Stimulated activated CD8-positive, alpha-beta memory T cell treated with anti-CD3 and anti-CD28 coated beads, Interleukin-7, amount 100 ng/mL, for 4 hours (primary cell): ENCODE measurements around the gene ORAI1.
"Not testable (repeated sequence)": the region's sequence is repeated elsewhere in the genome, so short reads cannot be mapped to it uniquely, and the experiment has no call there.

ENCODE experiments used
- DNase-seq, 2 donors: peaks; one replicate each; pipeline ENCODE4 v3.0.0-alpha.2; 2020; ENCODE audit warnings: low read depth in 2 of 2

The ORAI1 gene

DNA sequence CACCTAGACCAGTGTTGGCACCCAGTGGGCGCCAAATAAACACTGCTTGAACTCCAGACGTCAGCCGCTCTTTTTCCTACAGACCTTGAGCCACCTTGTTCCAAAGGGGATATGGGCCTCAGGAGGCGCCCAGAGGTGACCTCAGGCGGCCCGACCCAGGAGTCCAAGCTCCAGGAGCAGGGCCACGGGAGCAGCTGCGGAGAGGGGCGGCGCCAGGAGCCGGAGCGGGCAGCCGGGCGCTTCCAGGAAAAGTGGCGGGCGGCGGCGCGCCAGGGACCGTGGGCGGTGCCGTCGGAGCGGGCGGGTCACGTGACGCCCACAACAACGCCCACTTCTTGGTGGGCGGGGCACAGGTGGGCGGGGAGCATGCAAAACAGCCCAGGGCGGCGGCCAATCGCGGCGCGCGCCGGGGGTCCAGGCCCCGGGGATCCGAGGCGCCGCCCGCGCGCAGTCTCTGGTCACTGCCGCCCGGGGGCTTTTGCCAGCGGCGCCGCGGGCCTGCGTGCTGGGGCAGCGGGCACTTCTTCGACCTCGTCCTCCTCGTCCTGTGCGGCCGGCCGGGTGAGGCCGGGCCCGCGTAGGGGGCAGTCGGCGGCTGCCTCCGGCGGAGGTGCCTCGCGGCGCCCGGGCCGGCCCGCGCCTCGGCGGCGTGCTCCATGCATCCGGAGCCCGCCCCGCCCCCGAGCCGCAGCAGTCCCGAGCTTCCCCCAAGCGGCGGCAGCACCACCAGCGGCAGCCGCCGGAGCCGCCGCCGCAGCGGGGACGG lies at the start of gene ORAI1:
Gene ORAI1 (plus strand): TSS at position 444 of the 766 bp plus-strand sequence.
- peak; percentile 90 to 98 for DNase-seq

- no peak for DNase-seq
Measured at GRCh38 chr12:121576851-121577391, 49.4 kb upstream of the ORAI1 start.

DNA sequence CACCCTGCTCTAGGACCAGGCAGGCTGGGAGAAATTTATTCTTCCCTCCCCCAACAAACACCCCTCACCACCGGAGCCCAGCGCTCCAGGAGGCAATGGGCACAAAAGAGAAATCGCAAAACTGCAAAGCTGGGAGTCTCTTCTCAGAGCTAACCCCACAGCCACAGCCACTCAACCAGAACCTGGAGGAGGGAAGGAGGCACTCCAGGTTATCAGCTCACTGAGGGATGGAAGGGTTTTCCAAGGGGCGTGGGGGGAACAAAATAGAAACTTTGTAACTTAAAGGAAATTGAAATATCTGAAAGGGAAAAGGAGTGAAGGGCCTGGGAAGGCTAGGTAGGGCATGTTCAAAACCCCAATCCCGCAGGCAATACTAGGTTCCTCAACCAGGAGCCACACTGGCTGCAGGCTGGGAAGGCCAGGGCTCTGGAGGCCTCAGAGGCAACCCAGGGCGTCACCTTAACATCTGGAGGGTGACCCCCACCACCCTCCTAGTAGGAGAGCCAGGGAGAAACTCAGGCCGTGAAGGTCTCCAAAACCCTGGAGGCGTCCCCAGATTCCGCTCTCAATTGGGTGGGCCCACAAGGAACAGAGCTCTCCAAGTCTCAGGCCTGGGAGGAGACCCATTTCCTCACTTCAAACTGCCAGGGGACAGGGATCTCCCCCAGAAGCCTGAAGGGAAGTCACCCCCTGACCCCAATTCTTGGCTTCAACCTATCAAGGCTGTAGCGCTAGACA lies 48.7 kb upstream of the ORAI1 start:
- DNase-seq = no peak

DNA sequence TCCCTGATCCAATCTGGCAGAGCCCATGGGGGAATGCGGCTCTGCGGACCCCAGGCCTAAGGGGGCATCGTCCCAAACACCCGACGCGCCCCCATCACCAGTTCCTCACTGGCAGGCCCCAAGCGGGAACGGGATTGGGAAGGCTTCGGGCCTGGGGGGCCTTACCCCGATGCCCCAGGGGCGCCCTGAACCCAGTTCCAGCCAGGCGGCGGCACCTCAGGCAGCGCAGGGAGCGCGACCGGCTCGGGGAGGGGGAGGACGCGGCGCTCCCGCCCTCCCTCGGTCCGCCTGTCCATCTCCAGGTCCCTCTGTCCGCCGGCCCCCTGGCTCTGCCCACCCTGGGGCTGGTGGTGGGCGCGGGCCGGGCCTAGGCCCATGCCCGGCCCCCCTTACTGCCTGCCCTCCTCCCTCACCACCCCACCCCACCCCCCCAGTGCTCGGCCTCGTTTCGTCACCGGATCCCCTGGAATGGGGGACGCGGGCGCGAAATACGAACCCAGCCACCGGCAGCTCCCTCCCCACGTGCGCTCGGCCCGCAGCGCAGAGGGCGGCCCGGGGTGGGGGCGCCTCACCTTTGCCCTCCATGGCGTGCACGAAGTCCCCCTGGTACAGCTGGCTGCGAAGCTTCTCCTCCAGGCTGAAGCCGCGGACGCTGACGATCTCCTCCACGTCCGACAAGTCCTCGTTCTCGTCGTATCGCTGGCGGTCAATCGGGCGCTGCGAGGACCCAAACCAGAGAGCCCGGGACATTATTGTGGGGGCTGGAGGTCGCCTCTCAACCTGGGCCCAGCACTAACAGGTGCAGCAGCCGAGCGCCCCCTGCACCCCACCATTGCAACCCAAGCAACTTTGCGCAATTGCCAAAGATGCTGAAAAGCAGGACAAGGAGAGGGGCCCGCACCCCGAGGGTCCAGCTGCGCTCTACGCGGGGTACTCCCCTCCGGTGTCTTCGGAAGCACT lies 47.8 kb upstream of the ORAI1 start:
- no peak for DNase-seq

GRCh38 chr12:121579190-121579791 lies 47.0 kb upstream of the ORAI1 start:
- peak in 1 of 2 donors; percentile 46 for DNase-seq

- peak; percentile 48 to 63 for DNase-seq
Measured at GRCh38 chr12:121579981-121580868, 46.1 kb upstream of the ORAI1 start.

DNA sequence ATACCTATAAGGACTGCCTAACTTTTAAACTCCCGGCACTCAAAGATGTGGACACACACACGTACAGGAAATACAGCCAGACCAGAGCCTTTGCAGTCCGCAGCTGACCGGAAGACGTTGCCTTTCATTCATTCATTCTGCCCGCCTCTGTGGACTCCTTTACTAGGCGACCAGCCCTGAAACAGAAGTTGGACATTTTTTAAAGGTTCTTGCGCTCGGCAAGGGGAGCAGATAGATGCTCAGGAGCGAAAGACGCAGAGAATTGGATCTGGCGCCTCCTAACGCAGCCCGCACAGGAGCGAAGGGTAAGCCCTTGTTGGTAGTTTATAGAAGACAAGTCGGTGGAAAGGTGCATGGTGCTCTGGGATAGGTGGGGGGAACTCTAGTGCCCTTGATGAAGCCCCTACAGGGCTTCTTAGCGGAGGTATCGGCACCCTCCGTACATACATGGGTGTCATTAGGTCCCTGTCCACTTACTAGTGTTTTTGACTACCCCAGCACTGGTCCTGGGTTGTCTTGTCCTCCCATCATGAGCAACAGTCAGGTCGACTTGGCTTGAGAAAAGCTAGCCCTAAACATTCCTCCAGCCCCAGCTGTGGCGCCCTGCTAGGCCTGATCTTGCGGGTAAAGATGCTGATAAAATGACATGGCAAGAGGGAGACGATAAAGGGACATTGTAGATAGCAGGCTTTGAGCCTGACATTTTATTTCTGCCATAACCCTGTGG lies 45.2 kb upstream of the ORAI1 start, which contains the start of gene KDM2B:
Gene KDM2B (minus strand): TSS at position 65 of the 727 bp plus-strand sequence. CDS start 112 bp downstream, outside the sequence.
- DNase-seq = no peak

DNA sequence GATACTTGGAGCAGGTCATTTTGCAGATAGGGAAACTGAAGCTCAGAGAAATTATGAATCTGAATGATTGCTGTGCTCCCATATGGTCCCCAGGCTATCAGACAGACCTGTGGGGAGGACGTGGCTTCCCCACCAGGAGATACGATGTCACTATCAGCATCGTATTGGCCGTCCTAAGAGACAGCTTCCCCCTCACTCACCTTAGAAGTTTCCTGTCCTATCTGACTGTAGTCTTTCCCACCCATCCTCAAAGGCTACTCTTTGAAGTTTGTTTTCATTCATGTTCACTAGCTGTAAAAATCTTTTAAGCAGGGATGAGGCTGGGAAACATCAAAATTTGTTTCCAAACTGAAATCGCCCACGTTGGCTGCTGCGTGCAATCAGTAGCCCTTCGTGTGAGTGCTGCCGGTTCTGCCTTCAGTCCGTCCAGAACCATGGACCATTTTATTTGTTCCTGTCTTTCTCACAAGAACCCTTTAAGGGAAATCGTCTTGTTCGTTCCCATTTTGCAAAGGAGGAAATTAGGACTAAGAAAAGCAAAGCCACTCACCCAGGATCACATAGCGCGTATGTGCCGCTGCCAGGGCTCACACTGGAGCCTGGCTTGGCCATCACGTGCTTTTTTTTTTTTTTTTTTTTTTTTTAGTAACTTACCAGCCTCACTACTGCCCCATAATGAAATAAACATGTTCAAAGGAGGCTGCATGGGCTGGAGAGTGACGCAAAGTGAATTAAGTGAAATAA lies 44.5 kb upstream of the ORAI1 start:
- no peak for DNase-seq

- no peak for DNase-seq
Measured at GRCh38 chr12:121582583-121583333, 43.6 kb upstream of the ORAI1 start.

GRCh38 chr12:121583334-121583661 lies 43.0 kb upstream of the ORAI1 start:
- DNase-seq = not testable (repeated sequence)

DNA sequence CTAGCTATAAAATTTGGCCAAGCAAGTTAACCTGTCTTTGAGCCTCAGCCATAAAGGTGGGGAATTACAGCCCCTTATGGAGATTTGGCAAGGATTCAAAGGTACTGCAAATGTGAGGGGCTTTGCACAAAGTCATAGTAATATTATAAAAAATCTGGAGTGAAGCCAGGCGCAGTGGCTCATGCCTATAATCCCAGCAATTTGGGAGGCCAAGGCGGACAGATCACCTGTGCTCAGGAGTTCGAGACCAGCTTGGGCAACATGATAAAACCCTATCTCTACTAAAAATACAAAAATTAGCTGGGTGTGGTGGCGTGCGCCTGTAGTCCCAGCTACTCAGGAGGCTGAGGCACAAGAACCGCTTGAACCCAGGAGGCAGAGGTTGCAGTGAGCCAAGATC lies 41.4 kb upstream of the ORAI1 start:
- DNase-seq = not testable (repeated sequence)

GRCh38 chr12:121590476-121591143 lies 35.7 kb upstream of the ORAI1 start:
- DNase-seq = peak; percentile 63 to 66

DNA sequence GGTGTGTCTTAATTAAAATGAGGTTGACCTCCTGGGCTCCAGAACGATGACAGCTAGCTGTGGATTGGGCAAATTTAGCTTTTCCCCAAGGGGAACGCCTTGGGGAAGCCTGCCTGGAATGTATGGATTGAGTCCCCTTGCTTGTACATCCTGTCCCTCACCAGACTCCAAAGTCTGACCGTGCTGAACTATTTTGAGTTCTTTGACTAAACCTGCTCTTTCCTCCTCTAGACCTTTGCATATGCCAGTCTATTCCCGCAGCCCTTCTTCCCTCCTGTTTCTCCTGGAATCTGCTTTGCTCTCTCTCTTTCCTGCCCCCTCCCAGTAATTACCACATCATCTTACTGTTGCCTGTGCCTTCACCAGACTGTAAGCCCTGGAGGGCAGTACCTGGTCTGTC lies 34.0 kb upstream of the ORAI1 start:
- DNase-seq = no peak

GRCh38 chr12:121595520-121595919 lies 30.8 kb upstream of the ORAI1 start:
- DNase-seq = no peak

DNA sequence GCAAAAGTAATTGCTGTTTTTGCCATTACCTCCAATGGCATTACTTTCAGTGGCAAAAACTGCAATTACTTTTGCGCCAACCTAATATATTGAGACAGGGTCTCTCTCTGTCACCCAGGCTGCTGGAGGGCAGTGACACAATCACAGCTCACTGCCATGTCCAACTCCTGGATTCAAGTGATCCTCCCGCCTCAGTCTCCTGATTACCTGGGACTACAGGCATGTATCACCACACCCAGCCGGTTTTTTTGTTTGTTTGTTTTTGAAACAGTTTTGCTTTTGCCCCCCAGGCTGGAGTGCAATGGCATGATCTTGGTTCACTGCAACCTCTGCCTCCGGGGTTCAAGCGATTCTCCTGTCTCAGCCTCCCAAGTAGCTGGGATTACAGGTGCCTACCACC lies 29.8 kb upstream of the ORAI1 start:
- no peak for DNase-seq

GRCh38 chr12:121600702-121601336 lies 25.5 kb upstream of the ORAI1 start:
- DNase-seq = no peak

- DNase-seq = no peak
Measured at GRCh38 chr12:121602766-121603165, 23.6 kb upstream of the ORAI1 start.
